ENCODE results near the gene PCDHB10. TPM values are rescaled to one million over a fixed set of nuclear protein-coding genes. Genes with fewer than 3 reads are reported as not detected.

PCDHB10 gene
- total and polyA plus RNA-seq, 9 of the 15 experiments (the other 6 are each of a cell fraction or from before 2014, with no cell fraction given), result not detected

DNA sequence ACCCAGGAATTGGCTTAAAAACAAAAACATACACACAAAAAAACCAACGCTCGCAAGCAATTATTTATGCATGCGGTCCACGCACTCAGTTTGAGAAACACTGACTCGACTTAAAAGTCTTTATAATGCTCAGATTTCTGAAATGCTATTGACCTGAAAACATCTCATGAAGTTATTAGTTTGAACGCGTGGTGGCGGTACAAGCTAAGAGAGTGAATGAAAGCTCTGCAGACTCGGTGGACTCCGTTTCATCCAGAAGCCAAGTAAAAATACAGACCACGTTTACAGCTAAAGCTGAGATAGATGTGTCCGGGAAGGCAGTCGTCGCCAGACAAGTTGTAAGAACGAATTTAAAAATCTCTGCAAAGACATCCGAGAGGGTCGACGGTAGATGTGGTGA lies 42.3 kb upstream of the PCDHB10 start, which contains the start of gene PCDHB6:
Gene PCDHB6, plus strand, starts transcription at position 246 of the 400 bp plus-strand sequence. CDS start 201 bp downstream, outside the sequence.
- Histone ChIP-seq H3K36me3 (ENCODE audit: control insufficient read depth, insufficient read depth, low read length) (no peaks in the 10 kb centered on the region), H3K4me1 (replicated peaks in 1 of 2; ENCODE audit: control insufficient read depth in 2 of 2, insufficient read depth in 2 of 2, low read length in 2 of 2) (no peaks in the 10 kb centered on the region), H3K79me2 (ENCODE audit: control insufficient read depth, insufficient read depth, low read length) (no peaks in the 10 kb centered on the region), H3K27me3 (ENCODE audit: control insufficient read depth in 2 of 2, insufficient read depth in 2 of 2, low read length in 2 of 2) (peaks cover 0 to 15% of the 10 kb centered on the region in 2 experiments; a peak in 2 of 5 replicates), H3K9ac (ENCODE audit: insufficient read depth in 1 of 2, low read depth in 2 of 2, low read length in 2 of 2) (no peak within 1 kb of the TSS), H3K9me3 (replicated peaks; ENCODE audit: control insufficient read depth, insufficient read depth, low read depth, low read length) (no peaks in the 10 kb centered on the region), H3K27ac (ENCODE audit: extremely low read depth, low read depth, low read length) (no peak within 1 kb of the TSS), H2AFZ (ENCODE audit: low read depth, low read length) (no peak within 1 kb of the TSS), H3K9me1 (ENCODE audit: control insufficient read depth, insufficient read depth, low read length) (no peaks in the 10 kb centered on the region), H4K20me1 (replicated peaks; ENCODE audit: control insufficient read depth, insufficient read depth, low read length) (no peaks in the 10 kb centered on the region), H3K4me3 (no peak within 1 kb of the TSS), H3K4me2 (ENCODE audit: insufficient read depth, low read length) (no peak within 1 kb of the TSS)
- CTCF ChIA-PET (ENCODE audit: low intra/inter-chr PET ratio), result no interaction called here
- WGBS (ENCODE audit: insufficient coverage, low coverage, missing lambda C conversion rate), result under 1% methylated on average over 18 of the region's 18 CpGs
- in situ Hi-C loops (cut with MboI), result no loop called here
- intact Hi-C loops (cut with micrococcal nuclease), result no loop called here
- DNase-seq (ENCODE audit: extremely low read depth in 1 of 4, low spot score in 3 of 4), result peak in 2 of 4 experiments; percentile 13 to 30
- FAIRE-seq, result no peak
- ATAC-seq, result peak; percentile 73
- POLR2A ChIA-PET, result no interaction called here
- TF ChIP-seq, protein P1, sequence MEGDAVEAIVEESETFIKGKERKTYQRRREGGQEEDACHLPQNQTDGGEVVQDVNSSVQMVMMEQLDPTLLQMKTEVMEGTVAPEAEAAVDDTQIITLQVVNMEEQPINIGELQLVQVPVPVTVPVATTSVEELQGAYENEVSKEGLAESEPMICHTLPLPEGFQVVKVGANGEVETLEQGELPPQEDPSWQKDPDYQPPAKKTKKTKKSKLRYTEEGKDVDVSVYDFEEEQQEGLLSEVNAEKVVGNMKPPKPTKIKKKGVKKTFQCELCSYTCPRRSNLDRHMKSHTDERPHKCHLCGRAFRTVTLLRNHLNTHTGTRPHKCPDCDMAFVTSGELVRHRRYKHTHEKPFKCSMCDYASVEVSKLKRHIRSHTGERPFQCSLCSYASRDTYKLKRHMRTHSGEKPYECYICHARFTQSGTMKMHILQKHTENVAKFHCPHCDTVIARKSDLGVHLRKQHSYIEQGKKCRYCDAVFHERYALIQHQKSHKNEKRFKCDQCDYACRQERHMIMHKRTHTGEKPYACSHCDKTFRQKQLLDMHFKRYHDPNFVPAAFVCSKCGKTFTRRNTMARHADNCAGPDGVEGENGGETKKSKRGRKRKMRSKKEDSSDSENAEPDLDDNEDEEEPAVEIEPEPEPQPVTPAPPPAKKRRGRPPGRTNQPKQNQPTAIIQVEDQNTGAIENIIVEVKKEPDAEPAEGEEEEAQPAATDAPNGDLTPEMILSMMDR (IDR thresholded peaks at IDR 0.05 in 2 of 3, conservative IDR thresholded peaks at IDR 0.05 in 1 of 3; ENCODE audit: insufficient read depth in 2 of 3, low read depth in 1 of 3, low read length in 3 of 3), result peak; percentile 21 to 42 (median 40); a peak in 4 of 6 replicates
- TF ChIP-seq SREBF1 (IDR thresholded peaks at IDR 0.05; ENCODE audit: borderline replicate concordance, low read depth, low read length), result no peak
- no TSS peak for BruUV-seq (replicated peaks)

All from K562 (cell line).